ENCODE results near the gene GFI1B.
"Not testable (repeated sequence)": the region's sequence is repeated elsewhere in the genome, so short reads cannot be mapped to it uniquely, and the experiment has no call there.

The GFI1B gene

GRCh38 chr9:132985489-132985888 is 7.0 kb downstream of the GFI1B start:
- 89% methylated on average over 8 of the region's 8 CpGs for WGBS
- no peak overlapping the region for H3K4me3 ChIP-seq (ENCODE audit: low read length)

DNA sequence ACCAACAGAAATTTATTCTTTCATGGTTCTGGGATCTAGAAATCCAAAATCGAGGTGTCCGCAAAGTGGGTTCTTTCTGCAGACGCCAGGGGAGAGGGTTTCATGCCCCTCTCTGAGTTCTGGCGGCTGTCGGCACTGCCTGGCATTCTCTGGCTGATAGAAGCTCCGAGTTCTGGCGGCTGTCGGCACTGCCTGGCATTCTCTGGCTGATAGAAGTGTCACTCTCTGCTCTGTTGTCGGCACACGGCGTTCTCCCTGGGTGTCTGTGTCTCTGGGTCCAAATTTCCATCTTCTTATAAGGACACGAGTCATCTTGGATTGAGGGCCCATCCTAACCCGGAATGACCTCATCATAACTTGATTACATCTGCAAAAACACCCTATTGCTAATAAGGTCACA is 7.6 kb downstream of the GFI1B start:
- no peak overlapping the region for H3K27ac ChIP-seq (ENCODE audit: low read depth, low read length)
- H3K9me3 ChIP-seq (ENCODE audit: insufficient read depth, low read depth, low read length): no peaks in the 10 kb centered on the region
- H3K27me3 ChIP-seq (ENCODE audit: insufficient read depth, low read length): peaks cover 2% of the 10 kb centered on the region; the same call in 1 of the 2 replicates
- no peaks in the 10 kb centered on the region for H3K4me1 ChIP-seq (ENCODE audit: insufficient read depth, low read length)
- H3K9ac ChIP-seq (ENCODE audit: low read depth, low read length): no peak overlapping the region
- 90% methylated on average over 13 of the region's 13 CpGs for WGBS
- no peaks in the 10 kb centered on the region for H3K36me3 ChIP-seq (ENCODE audit: insufficient read depth, low read length)
- H3K4me3 ChIP-seq (ENCODE audit: low read length): no peak overlapping the region

More at GRCh38 chr9:132985489-132985888, 7.0 kb downstream of the GFI1B start:
- peaks cover 7% of the 10 kb centered on the region for H3K27me3 ChIP-seq (ENCODE audit: insufficient read depth, low read length)
- no peaks in the 10 kb centered on the region for H3K9me3 ChIP-seq (ENCODE audit: insufficient read depth, low read depth, low read length)
- H3K9ac ChIP-seq (ENCODE audit: low read depth, low read length): no peak overlapping the region
- H3K36me3 ChIP-seq (ENCODE audit: insufficient read depth, low read length): no peaks in the 10 kb centered on the region
- H3K27ac ChIP-seq (ENCODE audit: low read depth, low read length): no peak overlapping the region
- no peaks in the 10 kb centered on the region for H3K4me1 ChIP-seq (ENCODE audit: insufficient read depth, low read length)

DNA sequence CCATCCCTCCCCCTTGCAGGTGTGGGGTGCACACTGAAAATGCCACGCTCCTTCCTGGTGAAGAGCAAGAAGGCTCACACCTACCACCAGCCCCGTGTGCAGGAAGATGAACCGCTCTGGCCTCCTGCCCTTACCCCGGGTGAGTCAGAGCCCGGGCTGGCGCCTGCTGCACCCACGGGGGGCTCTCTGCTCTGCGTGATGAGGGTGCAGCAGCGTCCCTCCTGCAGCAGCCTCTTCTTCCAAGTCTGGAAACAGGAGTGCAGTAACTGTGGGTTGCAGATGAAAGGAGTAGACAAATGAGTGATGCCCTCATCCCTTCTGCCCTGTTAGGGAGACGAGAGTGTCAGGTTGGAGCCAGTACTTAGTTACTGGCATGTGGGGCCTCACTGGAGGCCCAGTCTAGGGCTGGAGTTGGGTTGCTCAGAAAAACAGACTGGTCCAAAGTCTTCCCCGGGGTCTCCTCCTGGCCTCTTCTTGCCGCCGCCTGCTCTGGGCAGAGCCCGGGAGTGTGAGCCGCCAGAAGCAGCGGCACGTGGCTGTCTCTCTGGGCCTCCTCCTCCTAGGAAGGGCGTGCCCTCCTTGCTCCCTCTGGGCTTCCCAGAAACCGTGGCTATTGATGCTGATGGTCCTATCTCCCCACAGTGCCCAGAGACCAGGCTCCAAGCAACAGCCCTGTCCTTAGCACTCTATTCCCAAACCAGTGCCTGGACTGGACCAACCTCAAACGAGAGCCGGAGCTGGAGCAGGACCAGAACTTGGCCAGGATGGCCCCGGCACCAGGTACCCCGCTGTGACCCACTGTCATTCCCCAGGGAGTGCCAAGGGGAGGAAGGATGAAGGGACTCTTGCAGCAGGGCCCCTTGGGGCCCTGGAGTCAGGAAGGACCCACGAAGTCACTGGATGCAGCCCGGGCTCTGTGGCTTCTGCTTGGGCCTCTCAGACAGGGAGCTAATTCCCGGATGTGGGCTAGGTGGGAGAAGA is 8.4 kb downstream of the GFI1B start:
- WGBS: 87% methylated on average over 26 of the region's 26 CpGs
- no peak overlapping the region for H3K9ac ChIP-seq (ENCODE audit: low read depth, low read length)
- no peaks in the 10 kb centered on the region for H3K9me3 ChIP-seq (ENCODE audit: insufficient read depth, low read depth, low read length)
- H3K4me3 ChIP-seq (ENCODE audit: low read length): no peak overlapping the region
- H3K4me1 ChIP-seq (ENCODE audit: insufficient read depth, low read length): no peaks in the 10 kb centered on the region
- H3K27me3 ChIP-seq (ENCODE audit: insufficient read depth, low read length): peaks cover 2% of the 10 kb centered on the region; the same call in 1 of the 2 replicates
- no peaks in the 10 kb centered on the region for H3K36me3 ChIP-seq (ENCODE audit: insufficient read depth, low read length)
- no peak overlapping the region for H3K27ac ChIP-seq (ENCODE audit: low read depth, low read length)

GRCh38 chr9:132988244-132989013 is 9.9 kb downstream of the GFI1B start:
- no peak overlapping the region for H3K27ac ChIP-seq (ENCODE audit: low read depth, low read length)
- no peak overlapping the region for H3K4me3 ChIP-seq (ENCODE audit: low read length)
- H3K4me1 ChIP-seq (ENCODE audit: insufficient read depth, low read length): no peaks in the 10 kb centered on the region
- H3K9me3 ChIP-seq (ENCODE audit: insufficient read depth, low read depth, low read length): no peaks in the 10 kb centered on the region
- H3K27me3 ChIP-seq (ENCODE audit: insufficient read depth, low read length): no peaks in the 10 kb centered on the region; the same call in 1 of the 2 replicates
- whole genome bisulfite sequencing: 91% methylated on average over 14 of the region's 14 CpGs
- H3K9ac ChIP-seq (ENCODE audit: low read depth, low read length): no peak overlapping the region
- H3K36me3 ChIP-seq (ENCODE audit: insufficient read depth, low read length): no peaks in the 10 kb centered on the region

DNA sequence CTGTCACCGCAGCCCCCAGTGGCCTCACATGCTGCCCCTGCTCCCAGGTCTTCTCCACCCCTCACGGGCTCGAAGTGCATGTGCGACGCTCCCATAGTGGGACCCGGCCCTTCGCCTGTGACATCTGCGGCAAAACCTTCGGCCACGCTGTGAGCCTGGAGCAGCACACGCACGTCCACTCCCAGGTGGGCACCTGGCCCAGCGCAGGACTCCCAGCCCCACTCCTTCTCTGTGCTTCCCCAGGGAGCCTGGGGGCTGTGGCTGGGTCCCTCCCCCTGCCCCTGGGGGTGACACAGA is 10.5 kb downstream of the GFI1B start:
- Histone ChIP-seq H3K4me1 (ENCODE audit: insufficient read depth, low read length) (0 out of 2 replicates have a peak, but pooled peaks cover 5% of the 10 kb centered on the region), H3K36me3 (ENCODE audit: insufficient read depth, low read length) (no peaks in the 10 kb centered on the region), H3K4me3 (ENCODE audit: low read length) (no peak overlapping the region), H3K27me3 (ENCODE audit: insufficient read depth, low read length) (no peaks in the 10 kb centered on the region; the same call in 1 of the 2 replicates), H3K9ac (ENCODE audit: low read depth, low read length) (no peak overlapping the region), H3K9me3 (ENCODE audit: insufficient read depth, low read depth, low read length) (no peaks in the 10 kb centered on the region), H3K27ac (ENCODE audit: low read depth, low read length) (no peak overlapping the region)
- 94% methylated on average over 13 of the region's 13 CpGs for WGBS

- no peaks in the 10 kb centered on the region; the same call in 1 of the 2 replicates for H3K27me3 ChIP-seq (ENCODE audit: insufficient read depth, low read length)
- WGBS: 91% methylated on average over 23 of the region's 23 CpGs
These were observed 11.0 kb downstream of the GFI1B start for GRCh38 chr9:132989414-132989996.

GRCh38 chr9:132989998-132990557 is 11.6 kb downstream of the GFI1B start:
- not testable (repeated sequence) for H3K27me3 ChIP-seq (ENCODE audit: insufficient read depth, low read length); H3K27ac ChIP-seq (ENCODE audit: low read depth, low read length); H3K36me3 ChIP-seq (ENCODE audit: insufficient read depth, low read length); H3K9ac ChIP-seq (ENCODE audit: low read depth, low read length); H3K9me3 ChIP-seq (ENCODE audit: insufficient read depth, low read depth, low read length); H3K4me3 ChIP-seq (ENCODE audit: low read length)
- WGBS: 86% methylated on average over 4 of the region's 4 CpGs
- H3K4me1 ChIP-seq (ENCODE audit: insufficient read depth, low read length): peaks cover 12% of the 10 kb centered on the region; the same call in 1 of the 2 replicates

More at GRCh38 chr9:132989414-132989996, 11.0 kb downstream of the GFI1B start:
- Histone ChIP-seq H3K4me3 (ENCODE audit: low read length) (no peak overlapping the region), H3K4me1 (ENCODE audit: insufficient read depth, low read length) (peaks cover 9% of the 10 kb centered on the region; the same call in 1 of the 2 replicates), H3K9ac (ENCODE audit: low read depth, low read length) (no peak overlapping the region), H3K9me3 (ENCODE audit: insufficient read depth, low read depth, low read length) (no peaks in the 10 kb centered on the region), H3K27ac (ENCODE audit: low read depth, low read length) (no peak overlapping the region), H3K36me3 (ENCODE audit: insufficient read depth, low read length) (no peaks in the 10 kb centered on the region)

- Histone ChIP-seq H3K36me3 (ENCODE audit: insufficient read depth, low read length) (no peaks in the 10 kb centered on the region), H3K4me1 (ENCODE audit: insufficient read depth, low read length) (peaks cover 12% of the 10 kb centered on the region; the same call in 1 of the 2 replicates), H3K4me3 (ENCODE audit: low read length) (no peak overlapping the region), H3K27me3 (ENCODE audit: insufficient read depth, low read length) (no peaks in the 10 kb centered on the region), H3K9ac (ENCODE audit: low read depth, low read length) (no peak overlapping the region), H3K9me3 (ENCODE audit: insufficient read depth, low read depth, low read length) (no peaks in the 10 kb centered on the region), H3K27ac (ENCODE audit: low read depth, low read length) (no peak overlapping the region)
- 95% methylated on average over 14 of the region's 14 CpGs for WGBS
These were observed 12.3 kb downstream of the GFI1B start for GRCh38 chr9:132990781-132991180.

DNA sequence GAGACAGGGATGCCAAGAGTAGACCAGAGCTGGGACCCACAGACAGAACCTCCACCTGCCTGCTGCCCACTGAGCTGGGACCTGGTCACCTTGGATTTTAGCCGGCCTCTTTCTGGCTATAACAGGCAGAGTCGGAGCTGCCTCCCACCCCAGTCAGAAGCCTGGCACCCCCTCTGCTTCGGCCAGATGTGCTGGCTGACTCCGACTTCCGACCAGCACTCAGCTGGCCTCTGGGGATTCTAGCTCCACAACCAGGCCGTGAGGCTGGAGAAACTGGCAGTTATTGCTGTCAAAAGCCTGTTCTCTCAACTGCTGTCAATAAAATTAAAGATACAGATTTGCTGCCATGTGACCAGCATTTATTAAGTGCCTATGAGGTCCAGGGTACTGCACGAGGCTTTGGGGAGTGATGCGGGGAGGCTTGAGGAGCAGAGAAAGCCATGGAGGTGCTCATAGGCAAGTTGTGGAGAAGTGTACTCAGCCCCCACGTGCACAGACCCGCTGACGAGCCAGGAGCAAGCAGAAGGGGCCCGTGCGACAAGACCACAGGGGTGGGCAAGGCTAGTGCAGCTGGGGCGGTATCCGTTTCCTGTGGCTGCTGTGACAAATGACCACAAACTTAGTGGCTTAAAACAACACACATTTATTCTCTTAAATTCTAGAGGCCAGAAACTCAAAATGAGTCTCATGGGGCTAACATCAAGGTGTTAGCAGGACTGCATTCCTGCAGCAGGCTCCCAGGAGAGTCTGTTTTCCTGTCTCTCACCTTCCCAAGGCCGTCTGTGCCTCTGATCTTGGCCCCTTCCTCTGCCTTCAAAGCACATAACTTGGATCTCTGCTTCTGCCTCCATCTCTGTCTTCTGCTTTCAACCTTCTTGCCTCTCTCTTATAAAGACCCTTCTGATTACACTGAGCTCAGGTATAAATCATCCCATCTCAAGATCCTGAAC is 13.1 kb downstream of the GFI1B start:
- no peak overlapping the region for H3K9ac ChIP-seq (ENCODE audit: low read depth, low read length)
- no peaks in the 10 kb centered on the region for H3K27me3 ChIP-seq (ENCODE audit: insufficient read depth, low read length)
- H3K9me3 ChIP-seq (ENCODE audit: insufficient read depth, low read depth, low read length): no peaks in the 10 kb centered on the region
- H3K36me3 ChIP-seq (ENCODE audit: insufficient read depth, low read length): no peaks in the 10 kb centered on the region
- peaks cover 12% of the 10 kb centered on the region; the same call in 1 of the 2 replicates for H3K4me1 ChIP-seq (ENCODE audit: insufficient read depth, low read length)
- no peak overlapping the region for H3K27ac ChIP-seq (ENCODE audit: low read depth, low read length)
- no peak overlapping the region for H3K4me3 ChIP-seq (ENCODE audit: low read length)
- 81% methylated on average over 16 of the region's 16 CpGs for WGBS

DNA sequence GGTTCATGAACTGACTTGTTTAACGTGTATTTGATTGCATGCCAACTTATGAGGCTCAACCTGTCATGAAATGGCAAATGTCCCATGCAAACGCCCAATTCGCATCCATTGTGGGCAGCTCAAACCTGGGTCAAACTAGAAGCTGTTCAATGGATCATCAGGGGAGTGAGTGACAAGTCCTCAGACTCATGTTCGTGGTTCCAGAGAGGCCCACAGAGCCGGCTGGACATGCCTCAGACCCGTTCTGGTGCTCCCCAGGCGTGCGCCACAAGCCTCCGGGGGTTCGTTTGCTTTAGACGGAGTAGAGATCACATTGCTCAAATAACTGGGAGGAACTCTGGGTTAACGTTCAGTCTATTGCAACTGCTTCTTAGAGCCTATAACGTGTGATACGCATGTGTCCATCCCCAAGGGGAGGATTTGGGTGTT is 15.0 kb downstream of the GFI1B start:
- Histone ChIP-seq H3K36me3 (ENCODE audit: insufficient read depth, low read length) (no peaks in the 10 kb centered on the region), H3K27me3 (ENCODE audit: insufficient read depth, low read length) (no peaks in the 10 kb centered on the region), H3K4me1 (ENCODE audit: insufficient read depth, low read length) (peaks cover 12% of the 10 kb centered on the region; the same call in 1 of the 2 replicates), H3K9me3 (ENCODE audit: insufficient read depth, low read depth, low read length) (no peaks in the 10 kb centered on the region), H3K4me3 (ENCODE audit: low read length) (no peak overlapping the region), H3K27ac (ENCODE audit: low read depth, low read length) (no peak overlapping the region), H3K9ac (ENCODE audit: low read depth, low read length) (no peak overlapping the region)
- 87% methylated on average over 14 of the region's 14 CpGs for WGBS

Measured in HUES64 (cell line).